Caco-2 (cell line): Measurements from ENCODE around the gene CFAP299. TPM values are rescaled to one million over a fixed set of nuclear protein-coding genes. Genes with fewer than 3 reads are reported as not detected.

Experiments used
- BruUV-seq: library from RNA; stranded (reverse); fragments of 400-500 nt; replicated peaks from 2 replicates; lab custom pipeline; 2021; lab: Mats Ljungman, UMichigan
- CTCF ChIA-PET: fragments of 300-600 bp; sonication (Branson Sonifier 250); formaldehyde crosslinking; loops from one replicate; lab custom pipeline; 2022; ENCODE audit warnings: antibody characterized with exemption; lab: Charles Lee
- POLR2A ChIA-PET: fragments of 300-600 bp; sonication (Branson Sonifier 250); formaldehyde crosslinking; loops from one replicate; lab custom pipeline; 2022; ENCODE audit warnings: antibody characterized with exemption; lab: Charles Lee
- DNase-seq, 2 experiments: peaks; one replicate each; pipeline versions ENCODE4 v3.0.0 to v3.0.0-alpha.2; 2020 to 2022
- H3K27me3 ChIP-seq: replicated peaks from 2 replicates; pipeline ENCODE4 v1.6.0; 2011; ENCODE audit warnings: low read length; ENCODE audit not compliant: control insufficient read depth, insufficient read depth
- H3K36me3 ChIP-seq: 2 replicates; pipeline ENCODE4 v1.5.1; 2011; ENCODE audit warnings: low read length; ENCODE audit not compliant: control insufficient read depth, insufficient read depth
- H3K4me1 ChIP-seq: fragments of 250-450 bp; sonication (Bioruptor Pico); 2 replicates; pipeline ENCODE4 v1.5.1; 2020; ENCODE audit warnings: mild to moderate bottlenecking
- H3K4me3 ChIP-seq: 2 replicates; pipeline ENCODE4 v1.5.1; 2011; ENCODE audit warnings: low read depth, mild to moderate bottlenecking, control low read depth, low read length
- H3K9me3 ChIP-seq: fragments of 250-450 bp; sonication (Bioruptor Pico); 2 replicates; pipeline ENCODE4 v1.5.1; 2020; ENCODE audit warnings: mild to moderate bottlenecking, moderate library complexity
- H3K27ac Mint-ChIP-seq: one replicate; pipeline ENCODE4 v1.8.0; 2022; ENCODE audit warnings: mixed read lengths; ENCODE audit not compliant: unreplicated experiment
- H3K27me3 Mint-ChIP-seq: one replicate; pipeline ENCODE4 v1.8.0; 2022; ENCODE audit warnings: mixed read lengths; ENCODE audit not compliant: insufficient read depth, unreplicated experiment
- H3K36me3 Mint-ChIP-seq: one replicate; pipeline ENCODE4 v1.8.0; 2022; ENCODE audit warnings: mild to moderate bottlenecking, mixed read lengths; ENCODE audit not compliant: insufficient read depth, unreplicated experiment
- H3K4me1 Mint-ChIP-seq: one replicate; pipeline ENCODE4 v1.8.0; 2022; ENCODE audit warnings: low read depth, mixed read lengths; ENCODE audit not compliant: unreplicated experiment
- H3K4me3 Mint-ChIP-seq: one replicate; pipeline ENCODE4 v1.8.0; 2022; ENCODE audit warnings: mild to moderate bottlenecking, moderate library complexity, mixed read lengths; ENCODE audit not compliant: unreplicated experiment
- H3K9me3 Mint-ChIP-seq: one replicate; pipeline ENCODE4 v1.8.0; 2022; ENCODE audit warnings: mixed read lengths; ENCODE audit not compliant: unreplicated experiment
- intact Hi-C: fragments of 100-400 bp; cut with micrococcal nuclease; formaldehyde crosslinking; loops from one replicate; pipeline ENCODE4 v1.10.0; 2022; ENCODE audit not compliant: unreplicated experiment
- total RNA-seq: library from RNA; stranded (reverse); gene quantifications from 2 replicates; pipeline ENCODE4 v1.2.3, GENCODE V29; 2022
- TF ChIP-seq, protein P1 (sequence below), 2 experiments: fragments of 200-600 bp in 1 of 2; IDR thresholded peaks; 1 replicate in 1 of 2; 2 replicates in 1 of 2; pipeline versions ENCODE4 v1.5.1 to v1.8.0; 2011 to 2022; ENCODE audit warnings: antibody characterized with exemption in 1 of 2, control low read depth in 1 of 2, inconsistent platforms in 1 of 2, low read depth in 1 of 2, low read length in 1 of 2, mild to moderate bottlenecking in 1 of 2, moderate library complexity in 1 of 2; ENCODE audit not compliant: insufficient read depth in 1 of 2, severe bottlenecking in 1 of 2, unreplicated experiment in 1 of 2

CFAP299 gene
- total RNA-seq, 1 experiment from 2014 or later, result not detected

- no peak for DNase-seq
- H3K27me3 ChIP-seq, result no peaks in the 10 kb centered on the region
- Mint-ChIP-seq H3K27me3 (no peaks in the 10 kb centered on the region), H3K4me3 (no peak overlapping the region), H3K9me3 (no peaks in the 10 kb centered on the region), H3K4me1 (no peaks in the 10 kb centered on the region), H3K36me3 (no peaks in the 10 kb centered on the region), H3K27ac (no peak overlapping the region)
- no peak overlapping the region for H3K4me3 ChIP-seq
- H3K36me3 ChIP-seq, result no peaks in the 10 kb centered on the region
- no peaks in the 10 kb centered on the region for H3K4me1 ChIP-seq
- no peaks in the 10 kb centered on the region for H3K9me3 ChIP-seq
- no TSS peak for BruUV-seq
- CTCF ChIA-PET, result no interaction called here
- POLR2A ChIA-PET, result no interaction called here
- intact Hi-C loops, result no loop called here
- TF ChIP-seq, protein P1, sequence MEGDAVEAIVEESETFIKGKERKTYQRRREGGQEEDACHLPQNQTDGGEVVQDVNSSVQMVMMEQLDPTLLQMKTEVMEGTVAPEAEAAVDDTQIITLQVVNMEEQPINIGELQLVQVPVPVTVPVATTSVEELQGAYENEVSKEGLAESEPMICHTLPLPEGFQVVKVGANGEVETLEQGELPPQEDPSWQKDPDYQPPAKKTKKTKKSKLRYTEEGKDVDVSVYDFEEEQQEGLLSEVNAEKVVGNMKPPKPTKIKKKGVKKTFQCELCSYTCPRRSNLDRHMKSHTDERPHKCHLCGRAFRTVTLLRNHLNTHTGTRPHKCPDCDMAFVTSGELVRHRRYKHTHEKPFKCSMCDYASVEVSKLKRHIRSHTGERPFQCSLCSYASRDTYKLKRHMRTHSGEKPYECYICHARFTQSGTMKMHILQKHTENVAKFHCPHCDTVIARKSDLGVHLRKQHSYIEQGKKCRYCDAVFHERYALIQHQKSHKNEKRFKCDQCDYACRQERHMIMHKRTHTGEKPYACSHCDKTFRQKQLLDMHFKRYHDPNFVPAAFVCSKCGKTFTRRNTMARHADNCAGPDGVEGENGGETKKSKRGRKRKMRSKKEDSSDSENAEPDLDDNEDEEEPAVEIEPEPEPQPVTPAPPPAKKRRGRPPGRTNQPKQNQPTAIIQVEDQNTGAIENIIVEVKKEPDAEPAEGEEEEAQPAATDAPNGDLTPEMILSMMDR (IDR thresholded peaks at IDR 0.05; ENCODE audit: insufficient read depth in 1 of 2, low read depth in 1 of 2, low read length in 1 of 2, severe bottlenecking in 1 of 2, unreplicated experiment in 1 of 2), result no peak
These were observed 54.6 kb downstream of the CFAP299 start for GRCh38 chr4:80390178-80390577.

GRCh38 chr4:80393246-80393969 is 57.9 kb downstream of the CFAP299 start:
- Histone ChIP-seq H3K27me3 (no peaks in the 10 kb centered on the region), H3K36me3 (no peaks in the 10 kb centered on the region), H3K4me1 (no peaks in the 10 kb centered on the region), H3K9me3 (no peaks in the 10 kb centered on the region), H3K4me3 (no peak overlapping the region)
- no peaks in the 10 kb centered on the region for H3K9me3 Mint-ChIP-seq
- POLR2A ChIA-PET, result no interaction called here
- H3K4me3 Mint-ChIP-seq, result no peak overlapping the region
- H3K4me1 Mint-ChIP-seq, result no peaks in the 10 kb centered on the region
- H3K27ac Mint-ChIP-seq, result no peak overlapping the region
- H3K27me3 Mint-ChIP-seq, result no peaks in the 10 kb centered on the region
- TF ChIP-seq, protein P1 (IDR thresholded peaks at IDR 0.05; ENCODE audit: insufficient read depth in 1 of 2, low read depth in 1 of 2, low read length in 1 of 2, severe bottlenecking in 1 of 2, unreplicated experiment in 1 of 2), result no peak
- CTCF ChIA-PET, result no interaction called here
- DNase-seq, result no peak
- H3K36me3 Mint-ChIP-seq, result no peaks in the 10 kb centered on the region
- intact Hi-C loops, result no loop called here
- no TSS peak for BruUV-seq

DNA sequence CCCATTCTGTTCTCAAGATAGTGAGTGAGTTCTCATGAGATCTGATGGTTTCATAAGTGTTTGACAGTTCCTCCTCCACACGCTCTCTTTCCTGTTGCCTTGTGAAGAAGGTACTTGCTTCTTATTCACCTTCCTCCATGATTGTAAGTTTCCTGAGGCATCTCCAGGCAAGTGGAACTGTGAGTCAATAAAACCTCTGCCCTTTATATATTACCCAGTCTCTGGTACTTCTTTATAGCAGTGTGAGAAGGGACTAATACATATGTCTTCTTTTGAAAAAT is 58.4 kb downstream of the CFAP299 start:
- no peaks in the 10 kb centered on the region for H3K36me3 ChIP-seq
- no TSS peak for BruUV-seq
- no peaks in the 10 kb centered on the region for H3K9me3 ChIP-seq
- no peak overlapping the region for H3K4me3 ChIP-seq
- no peak overlapping the region for H3K4me3 Mint-ChIP-seq
- no peak for DNase-seq
- intact Hi-C loops, result no loop called here
- TF ChIP-seq, protein P1 (IDR thresholded peaks at IDR 0.05; ENCODE audit: insufficient read depth in 1 of 2, low read depth in 1 of 2, low read length in 1 of 2, severe bottlenecking in 1 of 2, unreplicated experiment in 1 of 2), result no peak
- no peaks in the 10 kb centered on the region for H3K4me1 Mint-ChIP-seq
- no peaks in the 10 kb centered on the region for H3K4me1 ChIP-seq
- CTCF ChIA-PET, result no interaction called here
- no peak overlapping the region for H3K27ac Mint-ChIP-seq
- H3K27me3 ChIP-seq, result no peaks in the 10 kb centered on the region
- POLR2A ChIA-PET, result no interaction called here
- no peaks in the 10 kb centered on the region for H3K9me3 Mint-ChIP-seq
- H3K27me3 Mint-ChIP-seq, result no peaks in the 10 kb centered on the region
- H3K36me3 Mint-ChIP-seq, result no peaks in the 10 kb centered on the region
